ENCODE measurements around the gene CDKAL1.

DNA sequence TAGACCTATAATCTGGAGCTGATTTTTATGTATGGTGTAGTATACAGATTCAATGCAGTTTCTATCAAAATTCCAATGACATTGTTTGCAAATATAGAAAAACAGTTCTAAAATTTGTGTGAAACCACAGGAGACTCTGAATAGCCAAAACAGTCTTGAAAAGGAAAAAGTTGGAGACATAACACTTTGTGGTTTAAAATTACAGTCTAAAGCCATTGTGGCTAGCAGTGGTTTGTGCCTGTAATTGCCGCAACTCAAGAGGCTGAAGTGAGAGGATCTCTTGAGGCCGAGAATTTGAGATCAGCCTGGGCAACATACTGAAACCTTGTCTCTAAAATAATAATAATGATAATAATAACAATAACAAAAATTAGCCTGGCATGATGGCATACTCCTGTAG, 213.7 kb downstream of the CDKAL1 start:
- TF ChIP-seq, protein P1, sequence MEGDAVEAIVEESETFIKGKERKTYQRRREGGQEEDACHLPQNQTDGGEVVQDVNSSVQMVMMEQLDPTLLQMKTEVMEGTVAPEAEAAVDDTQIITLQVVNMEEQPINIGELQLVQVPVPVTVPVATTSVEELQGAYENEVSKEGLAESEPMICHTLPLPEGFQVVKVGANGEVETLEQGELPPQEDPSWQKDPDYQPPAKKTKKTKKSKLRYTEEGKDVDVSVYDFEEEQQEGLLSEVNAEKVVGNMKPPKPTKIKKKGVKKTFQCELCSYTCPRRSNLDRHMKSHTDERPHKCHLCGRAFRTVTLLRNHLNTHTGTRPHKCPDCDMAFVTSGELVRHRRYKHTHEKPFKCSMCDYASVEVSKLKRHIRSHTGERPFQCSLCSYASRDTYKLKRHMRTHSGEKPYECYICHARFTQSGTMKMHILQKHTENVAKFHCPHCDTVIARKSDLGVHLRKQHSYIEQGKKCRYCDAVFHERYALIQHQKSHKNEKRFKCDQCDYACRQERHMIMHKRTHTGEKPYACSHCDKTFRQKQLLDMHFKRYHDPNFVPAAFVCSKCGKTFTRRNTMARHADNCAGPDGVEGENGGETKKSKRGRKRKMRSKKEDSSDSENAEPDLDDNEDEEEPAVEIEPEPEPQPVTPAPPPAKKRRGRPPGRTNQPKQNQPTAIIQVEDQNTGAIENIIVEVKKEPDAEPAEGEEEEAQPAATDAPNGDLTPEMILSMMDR (IDR thresholded peaks at IDR 0.05), result no peak
- no peak for TF ChIP-seq POLR2A (IDR thresholded peaks at IDR 0.05)
